ENCODE measurements around the gene MYRIP. TPM values are rescaled to one million over a fixed set of nuclear protein-coding genes. Genes with fewer than 3 reads are reported as not detected.
A peak's percentile ranks its signal among the peaks of the same experiment; 100 is the strongest.

MYRIP gene
- total and polyA plus RNA-seq, 4 donors = 0.98 to 11.7 (median 6.8) TPM

DNA sequence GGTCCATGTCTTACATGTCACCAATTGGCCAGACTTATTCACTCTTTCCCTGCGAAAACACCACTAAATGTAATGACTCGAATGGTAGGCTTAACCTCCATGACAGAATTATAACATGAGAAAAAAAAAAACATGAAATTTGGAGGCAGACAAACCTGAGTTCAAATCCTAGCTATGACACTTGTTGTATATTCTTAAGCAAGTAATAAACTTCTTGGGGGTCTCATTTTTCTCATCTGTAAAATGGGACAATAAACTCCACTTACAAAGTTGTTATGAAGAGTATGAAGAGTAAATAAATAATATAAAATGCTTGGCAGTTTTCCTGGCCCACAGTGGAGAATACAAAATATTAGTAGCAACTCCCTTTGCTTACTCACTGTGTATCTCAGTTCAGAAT is 488.7 kb downstream of the MYRIP start (continued):
- TF ChIP-seq, protein P1, sequence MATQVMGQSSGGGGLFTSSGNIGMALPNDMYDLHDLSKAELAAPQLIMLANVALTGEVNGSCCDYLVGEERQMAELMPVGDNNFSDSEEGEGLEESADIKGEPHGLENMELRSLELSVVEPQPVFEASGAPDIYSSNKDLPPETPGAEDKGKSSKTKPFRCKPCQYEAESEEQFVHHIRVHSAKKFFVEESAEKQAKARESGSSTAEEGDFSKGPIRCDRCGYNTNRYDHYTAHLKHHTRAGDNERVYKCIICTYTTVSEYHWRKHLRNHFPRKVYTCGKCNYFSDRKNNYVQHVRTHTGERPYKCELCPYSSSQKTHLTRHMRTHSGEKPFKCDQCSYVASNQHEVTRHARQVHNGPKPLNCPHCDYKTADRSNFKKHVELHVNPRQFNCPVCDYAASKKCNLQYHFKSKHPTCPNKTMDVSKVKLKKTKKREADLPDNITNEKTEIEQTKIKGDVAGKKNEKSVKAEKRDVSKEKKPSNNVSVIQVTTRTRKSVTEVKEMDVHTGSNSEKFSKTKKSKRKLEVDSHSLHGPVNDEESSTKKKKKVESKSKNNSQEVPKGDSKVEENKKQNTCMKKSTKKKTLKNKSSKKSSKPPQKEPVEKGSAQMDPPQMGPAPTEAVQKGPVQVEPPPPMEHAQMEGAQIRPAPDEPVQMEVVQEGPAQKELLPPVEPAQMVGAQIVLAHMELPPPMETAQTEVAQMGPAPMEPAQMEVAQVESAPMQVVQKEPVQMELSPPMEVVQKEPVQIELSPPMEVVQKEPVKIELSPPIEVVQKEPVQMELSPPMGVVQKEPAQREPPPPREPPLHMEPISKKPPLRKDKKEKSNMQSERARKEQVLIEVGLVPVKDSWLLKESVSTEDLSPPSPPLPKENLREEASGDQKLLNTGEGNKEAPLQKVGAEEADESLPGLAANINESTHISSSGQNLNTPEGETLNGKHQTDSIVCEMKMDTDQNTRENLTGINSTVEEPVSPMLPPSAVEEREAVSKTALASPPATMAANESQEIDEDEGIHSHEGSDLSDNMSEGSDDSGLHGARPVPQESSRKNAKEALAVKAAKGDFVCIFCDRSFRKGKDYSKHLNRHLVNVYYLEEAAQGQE (IDR thresholded peaks at IDR 0.05) = no peak
- TF ChIP-seq RXRA (IDR thresholded peaks at IDR 0.05) (no peak), RAD21 (IDR thresholded peaks at IDR 0.05) (no peak), JUND (IDR thresholded peaks at IDR 0.05) (no peak), HNF4A (conservative IDR thresholded peaks at IDR 0.05) (no peak)

DNA sequence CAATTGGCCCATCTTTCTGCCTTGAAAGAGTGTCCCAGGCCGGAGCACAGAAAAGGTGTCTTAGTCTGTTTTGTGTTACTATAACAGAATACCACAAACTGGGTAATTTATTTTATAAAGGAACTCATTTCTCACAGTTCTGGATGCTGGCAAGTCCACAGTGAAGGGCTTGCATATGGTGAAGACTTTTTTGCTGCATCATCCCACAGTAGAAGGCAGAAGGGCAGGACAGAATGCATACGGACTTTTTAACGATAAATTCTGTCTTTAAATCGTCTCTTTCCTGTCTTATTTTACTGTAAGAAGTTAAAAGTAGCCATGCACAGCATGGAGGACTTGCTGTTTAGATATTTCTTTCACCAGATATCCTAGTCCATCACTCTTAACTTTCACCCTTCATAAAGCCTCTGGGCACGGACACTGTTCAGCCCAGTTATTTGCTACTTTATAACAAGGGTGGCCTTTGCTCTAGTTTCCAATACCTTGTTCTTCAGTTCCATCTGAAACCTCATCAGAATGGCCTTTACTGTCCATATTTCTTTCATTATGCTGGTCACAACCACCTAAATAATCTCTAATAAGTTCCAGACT is 489.8 kb downstream of the MYRIP start:
- no peak for TF ChIP-seq NR2F2 (IDR thresholded peaks at IDR 0.05)
- no peak for TF ChIP-seq HNF4A (conservative IDR thresholded peaks at IDR 0.05)
- TF ChIP-seq GABPA (IDR thresholded peaks at IDR 0.05 in 1 of 2, conservative IDR thresholded peaks at IDR 0.05 in 1 of 2) = no peak
- no peak for TF ChIP-seq HNF4G (IDR thresholded peaks at IDR 0.05)
- TF ChIP-seq TAF1 (conservative IDR thresholded peaks at IDR 0.05) = no peak
- TF ChIP-seq, protein P2, sequence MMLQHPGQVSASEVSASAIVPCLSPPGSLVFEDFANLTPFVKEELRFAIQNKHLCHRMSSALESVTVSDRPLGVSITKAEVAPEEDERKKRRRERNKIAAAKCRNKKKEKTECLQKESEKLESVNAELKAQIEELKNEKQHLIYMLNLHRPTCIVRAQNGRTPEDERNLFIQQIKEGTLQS (IDR thresholded peaks at IDR 0.05) = no peak
- TF ChIP-seq, protein P3, sequence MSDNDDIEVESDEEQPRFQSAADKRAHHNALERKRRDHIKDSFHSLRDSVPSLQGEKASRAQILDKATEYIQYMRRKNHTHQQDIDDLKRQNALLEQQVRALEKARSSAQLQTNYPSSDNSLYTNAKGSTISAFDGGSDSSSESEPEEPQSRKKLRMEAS (IDR thresholded peaks at IDR 0.05) = no peak
- TF ChIP-seq, protein P4, sequence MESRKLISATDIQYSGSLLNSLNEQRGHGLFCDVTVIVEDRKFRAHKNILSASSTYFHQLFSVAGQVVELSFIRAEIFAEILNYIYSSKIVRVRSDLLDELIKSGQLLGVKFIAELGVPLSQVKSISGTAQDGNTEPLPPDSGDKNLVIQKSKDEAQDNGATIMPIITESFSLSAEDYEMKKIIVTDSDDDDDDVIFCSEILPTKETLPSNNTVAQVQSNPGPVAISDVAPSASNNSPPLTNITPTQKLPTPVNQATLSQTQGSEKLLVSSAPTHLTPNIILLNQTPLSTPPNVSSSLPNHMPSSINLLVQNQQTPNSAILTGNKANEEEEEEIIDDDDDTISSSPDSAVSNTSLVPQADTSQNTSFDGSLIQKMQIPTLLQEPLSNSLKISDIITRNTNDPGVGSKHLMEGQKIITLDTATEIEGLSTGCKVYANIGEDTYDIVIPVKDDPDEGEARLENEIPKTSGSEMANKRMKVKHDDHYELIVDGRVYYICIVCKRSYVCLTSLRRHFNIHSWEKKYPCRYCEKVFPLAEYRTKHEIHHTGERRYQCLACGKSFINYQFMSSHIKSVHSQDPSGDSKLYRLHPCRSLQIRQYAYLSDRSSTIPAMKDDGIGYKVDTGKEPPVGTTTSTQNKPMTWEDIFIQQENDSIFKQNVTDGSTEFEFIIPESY (IDR thresholded peaks at IDR 0.05) = no peak
- no peak for TF ChIP-seq RXRA (IDR thresholded peaks at IDR 0.05)
- no peak for TF ChIP-seq RAD21 (IDR thresholded peaks at IDR 0.05)
- TF ChIP-seq, protein P1 (IDR thresholded peaks at IDR 0.05) = no peak
- TF ChIP-seq JUND (IDR thresholded peaks at IDR 0.05) = no peak
- no peak for TF ChIP-seq YY1 (IDR thresholded peaks at IDR 0.05)
- no peak for TF ChIP-seq FOXA1 (IDR thresholded peaks at IDR 0.05)
- TF ChIP-seq EGR1 (IDR thresholded peaks at IDR 0.05; ENCODE audit: low read depth in 2 of 2) = no peak
- no peak for TF ChIP-seq FOXA2 (IDR thresholded peaks at IDR 0.05)
- Histone ChIP-seq H3K4me1 (ENCODE audit: control insufficient read depth in 4 of 4, insufficient read depth in 4 of 4, low read length in 3 of 4) (no peaks in the 10 kb centered on the region), H3K36me3 (ENCODE audit: control insufficient read depth in 4 of 4, insufficient read depth in 3 of 4, low read depth in 1 of 4, low read length in 3 of 4) (peaks cover 0 to 10% (median 3%) of the 10 kb centered on the region in 4 donors), H3K9ac (ENCODE audit: low read depth in 1 of 2, low read length in 2 of 2) (no peak overlapping the region), H3K27ac (ENCODE audit: low read depth in 1 of 2, low read length in 2 of 2) (peak overlapping the region; percentile 9 to 61), H3K9me3 (ENCODE audit: control insufficient read depth in 4 of 4, low read length in 3 of 4) (no peaks in the 10 kb centered on the region), H3K4me3 (ENCODE audit: low read depth in 1 of 3, low read length in 3 of 3) (no peak overlapping the region), H3K27me3 (ENCODE audit: control insufficient read depth in 4 of 4, insufficient read depth in 4 of 4, low read length in 3 of 4) (no peaks in the 10 kb centered on the region)
- DNase-seq (ENCODE audit: low spot score) = no peak
- 90% methylated on average over 5 of the region's 5 CpGs for WGBS

All from liver (tissue), 9 donors.